Measurements from ENCODE around the gene PTPRN2.

- TF ChIP-seq CTCF (IDR thresholded peaks at IDR 0.05) (no peak), ZFX (IDR thresholded peaks at IDR 0.05; ENCODE audit: borderline replicate concordance) (no peak)
Measured at GRCh38 chr7:157779206-157779605, 808.4 kb downstream of the PTPRN2 start.
